ENCODE data around the gene NKAIN2.
A peak's percentile ranks its signal among the peaks of the same experiment; 100 is the strongest.
"Not testable (repeated sequence)": the region's sequence is repeated elsewhere in the genome, so short reads cannot be mapped to it uniquely, and the experiment has no call there.

Gene NKAIN2

GRCh38 chr6:124699038-124699437 is 895.4 kb downstream of the NKAIN2 start:
- H3K27ac ChIP-seq = no peak overlapping the region
- TF ChIP-seq ZFX (IDR thresholded peaks at IDR 0.05) = no peak
- TF ChIP-seq, protein P1, sequence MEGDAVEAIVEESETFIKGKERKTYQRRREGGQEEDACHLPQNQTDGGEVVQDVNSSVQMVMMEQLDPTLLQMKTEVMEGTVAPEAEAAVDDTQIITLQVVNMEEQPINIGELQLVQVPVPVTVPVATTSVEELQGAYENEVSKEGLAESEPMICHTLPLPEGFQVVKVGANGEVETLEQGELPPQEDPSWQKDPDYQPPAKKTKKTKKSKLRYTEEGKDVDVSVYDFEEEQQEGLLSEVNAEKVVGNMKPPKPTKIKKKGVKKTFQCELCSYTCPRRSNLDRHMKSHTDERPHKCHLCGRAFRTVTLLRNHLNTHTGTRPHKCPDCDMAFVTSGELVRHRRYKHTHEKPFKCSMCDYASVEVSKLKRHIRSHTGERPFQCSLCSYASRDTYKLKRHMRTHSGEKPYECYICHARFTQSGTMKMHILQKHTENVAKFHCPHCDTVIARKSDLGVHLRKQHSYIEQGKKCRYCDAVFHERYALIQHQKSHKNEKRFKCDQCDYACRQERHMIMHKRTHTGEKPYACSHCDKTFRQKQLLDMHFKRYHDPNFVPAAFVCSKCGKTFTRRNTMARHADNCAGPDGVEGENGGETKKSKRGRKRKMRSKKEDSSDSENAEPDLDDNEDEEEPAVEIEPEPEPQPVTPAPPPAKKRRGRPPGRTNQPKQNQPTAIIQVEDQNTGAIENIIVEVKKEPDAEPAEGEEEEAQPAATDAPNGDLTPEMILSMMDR (conservative IDR thresholded peaks at IDR 0.05) = no peak

DNA sequence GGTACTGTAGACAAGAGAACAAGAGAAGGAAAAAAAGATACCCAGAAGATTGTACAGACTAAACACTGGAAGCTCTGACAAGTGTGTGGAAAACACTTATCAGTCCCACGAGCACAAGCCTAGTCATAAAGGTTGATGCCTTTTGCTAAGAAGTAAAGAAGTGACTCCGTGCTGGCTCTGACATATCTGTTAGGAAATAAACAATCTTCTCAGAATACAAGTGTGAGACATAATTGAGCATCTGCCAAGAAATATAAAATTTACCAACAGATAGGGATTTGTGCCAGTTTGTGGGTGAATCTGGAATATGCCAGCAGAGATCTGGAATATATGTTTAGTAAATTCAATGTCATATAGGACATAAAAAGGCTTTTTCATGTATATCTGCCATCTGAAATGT is 899.9 kb downstream of the NKAIN2 start:
- TF ChIP-seq, protein P1 (conservative IDR thresholded peaks at IDR 0.05) = no peak
- TF ChIP-seq ZFX (IDR thresholded peaks at IDR 0.05) = no peak
- H3K27ac ChIP-seq = no peak overlapping the region

- H3K27ac ChIP-seq = peak overlapping the region; percentile 61
Observed at GRCh38 chr6:124712532-124712931, 908.9 kb downstream of the NKAIN2 start.

GRCh38 chr6:124714728-124715127 is 911.1 kb downstream of the NKAIN2 start:
- no peak overlapping the region for H3K27ac ChIP-seq
- TF ChIP-seq, protein P1 (conservative IDR thresholded peaks at IDR 0.05) = no peak
- no peak for TF ChIP-seq ZFX (IDR thresholded peaks at IDR 0.05)

GRCh38 chr6:124719913-124720312 is 916.2 kb downstream of the NKAIN2 start:
- TF ChIP-seq, protein P1 (conservative IDR thresholded peaks at IDR 0.05) = no peak
- no peak for TF ChIP-seq ZFX (IDR thresholded peaks at IDR 0.05)
- no peak overlapping the region for H3K27ac ChIP-seq

DNA sequence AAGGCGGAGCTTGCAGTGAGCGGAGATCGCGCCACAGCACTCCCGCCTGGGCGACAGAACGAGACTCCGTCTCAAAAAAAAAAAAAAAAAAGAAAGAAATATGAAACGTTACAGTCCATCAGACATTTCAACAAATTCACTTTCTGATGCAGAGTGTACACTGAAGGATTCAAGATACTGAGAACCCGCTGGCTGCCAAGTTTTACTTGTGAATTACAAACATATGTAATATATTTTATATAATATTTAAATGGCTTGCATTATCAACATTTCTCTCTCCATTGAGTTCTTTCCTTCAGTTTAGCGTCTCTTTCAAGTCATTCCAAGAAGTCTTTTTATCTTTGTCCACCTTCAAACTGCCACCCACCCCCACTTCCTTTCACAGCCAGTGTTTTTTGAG is 917.7 kb downstream of the NKAIN2 start:
- TF ChIP-seq, protein P1 (conservative IDR thresholded peaks at IDR 0.05) = no peak
- no peak for TF ChIP-seq ZFX (IDR thresholded peaks at IDR 0.05)
- H3K27ac ChIP-seq = no peak overlapping the region

- no peak overlapping the region for H3K27ac ChIP-seq
- TF ChIP-seq, protein P1 (conservative IDR thresholded peaks at IDR 0.05) = no peak
- TF ChIP-seq ZFX (IDR thresholded peaks at IDR 0.05) = no peak
Observed at GRCh38 chr6:124722141-124722878, 918.6 kb downstream of the NKAIN2 start.

GRCh38 chr6:124723671-124724070 is 920.0 kb downstream of the NKAIN2 start:
- H3K27ac ChIP-seq = no peak overlapping the region
- TF ChIP-seq, protein P1 (conservative IDR thresholded peaks at IDR 0.05) = no peak
- no peak for TF ChIP-seq ZFX (IDR thresholded peaks at IDR 0.05)

DNA sequence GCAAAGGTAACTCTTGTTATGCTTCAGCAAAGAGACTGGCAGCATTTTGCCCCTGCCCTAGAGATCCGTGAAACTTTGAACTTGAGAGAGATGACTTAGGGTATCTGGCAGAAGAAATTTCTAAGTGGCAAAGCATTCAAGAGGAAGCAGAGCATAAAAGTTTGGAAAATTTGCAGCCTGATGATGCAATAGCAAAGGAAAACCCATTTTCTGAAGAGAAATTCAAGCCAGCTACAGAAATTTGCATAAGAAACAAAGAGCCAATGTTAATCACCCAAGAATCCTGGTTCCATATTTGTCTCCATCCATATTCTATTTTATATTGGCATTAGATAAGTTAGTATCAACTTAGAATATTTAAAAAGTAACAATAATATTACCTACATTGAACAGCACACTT is 934.1 kb downstream of the NKAIN2 start:
- H3K27ac ChIP-seq = not testable (repeated sequence)

Data from C4-2B (cell line).